A549 (cell line): ENCODE measurements around the gene PLEKHO1. TPM values are rescaled to one million over a fixed set of nuclear protein-coding genes. Genes with fewer than 3 reads are reported as not detected.

Source experiments
- polyA plus RNA-seq, 4 experiments: library from polyadenylated mRNA; depleted of rRNA in 3 of 4; stranded (reverse); fragments of >200 nt; fragmentation: RNase III in 1 of 4; extraction: RNeasy Plus Mini Kit Qiagen cat#74134 plus additional on column Dnase treatment in 1 of 4; gene quantifications; 2 replicates in 3 of 4; 3 replicates in 1 of 4; pipeline ENCODE4 v1.2.3, GENCODE V29; 2011 to 2017

The PLEKHO1 gene
- polyA plus RNA-seq, 2 of the 4 experiments (the other 2 are of a cell fraction), result 2.5 to 5.5 TPM

Other genes starting within 250 kb of the PLEKHO1 start
- gene SV2A, start 232.1 kb upstream of the PLEKHO1 start, polyA plus RNA-seq (2011; rRNA removed), result 0.04 and 0.05 TPM in 2 replicates
- 0.07 to 0.13 TPM (median 0.08 TPM) in 3 replicates for gene SV2A, start 232.1 kb upstream of the PLEKHO1 start, polyA plus RNA-seq (2017; fragmentation: RNase III; extraction: RNeasy Plus Mini Kit Qiagen cat#74134 plus additional on column Dnase treatment)
- 71.2 and 95.1 TPM in 2 replicates for gene SF3B4, start 222.1 kb upstream of the PLEKHO1 start, polyA plus RNA-seq (2011; rRNA removed)
- gene SF3B4, start 222.1 kb upstream of the PLEKHO1 start, polyA plus RNA-seq (2017; fragmentation: RNase III; extraction: RNeasy Plus Mini Kit Qiagen cat#74134 plus additional on column Dnase treatment), result 92.3 to 97.7 TPM (median 94.6 TPM) in 3 replicates
- gene MTMR11, start 213.0 kb upstream of the PLEKHO1 start, polyA plus RNA-seq (2011; rRNA removed), result 31.2 and 34.8 TPM in 2 replicates
- 10.9 to 16.2 TPM (median 14.5 TPM) in 3 replicates for gene MTMR11, start 213.0 kb upstream of the PLEKHO1 start, polyA plus RNA-seq (2017; fragmentation: RNase III; extraction: RNeasy Plus Mini Kit Qiagen cat#74134 plus additional on column Dnase treatment)
- 12.1 and 13.0 TPM in 2 replicates for gene OTUD7B, start 139.2 kb upstream of the PLEKHO1 start, polyA plus RNA-seq (2011; rRNA removed)
- 6.9 to 8.0 TPM (median 8.0 TPM) in 3 replicates for gene OTUD7B, start 139.2 kb upstream of the PLEKHO1 start, polyA plus RNA-seq (2017; fragmentation: RNase III; extraction: RNeasy Plus Mini Kit Qiagen cat#74134 plus additional on column Dnase treatment)
- gene VPS45, start 82.1 kb upstream of the PLEKHO1 start, polyA plus RNA-seq (2011; rRNA removed), result 45.0 and 49.7 TPM in 2 replicates
- 22.1 to 26.5 TPM (median 22.6 TPM) in 3 replicates for gene VPS45, start 82.1 kb upstream of the PLEKHO1 start, polyA plus RNA-seq (2017; fragmentation: RNase III; extraction: RNeasy Plus Mini Kit Qiagen cat#74134 plus additional on column Dnase treatment)
- gene ANP32E, start 86.2 kb downstream of the PLEKHO1 start, polyA plus RNA-seq (2011; rRNA removed), result 31.7 and 60.0 TPM in 2 replicates
- gene ANP32E, start 86.2 kb downstream of the PLEKHO1 start, polyA plus RNA-seq (2017; fragmentation: RNase III; extraction: RNeasy Plus Mini Kit Qiagen cat#74134 plus additional on column Dnase treatment), result 109 to 128 TPM (median 115 TPM) in 3 replicates
- gene CA14, start 107.9 kb downstream of the PLEKHO1 start, polyA plus RNA-seq (2011; rRNA removed), result not detected in 2 replicates
- not detected in 3 replicates for gene CA14, start 107.9 kb downstream of the PLEKHO1 start, polyA plus RNA-seq (2017; fragmentation: RNase III; extraction: RNeasy Plus Mini Kit Qiagen cat#74134 plus additional on column Dnase treatment)
- gene APH1A, start 119.1 kb downstream of the PLEKHO1 start, polyA plus RNA-seq (2011; rRNA removed), result 118 and 119 TPM in 2 replicates
- 99.4 to 111 TPM (median 109 TPM) in 3 replicates for gene APH1A, start 119.1 kb downstream of the PLEKHO1 start, polyA plus RNA-seq (2017; fragmentation: RNase III; extraction: RNeasy Plus Mini Kit Qiagen cat#74134 plus additional on column Dnase treatment)
- 0.16 and 0.19 TPM in 2 replicates for gene C1orf54, start 122.9 kb downstream of the PLEKHO1 start, polyA plus RNA-seq (2011; rRNA removed)
- 0.12 to 0.21 TPM (median 0.12 TPM) in 3 replicates for gene C1orf54, start 122.9 kb downstream of the PLEKHO1 start, polyA plus RNA-seq (2017; fragmentation: RNase III; extraction: RNeasy Plus Mini Kit Qiagen cat#74134 plus additional on column Dnase treatment)
- 1.3 and 1.4 TPM in 2 replicates for gene CIART, start 132.6 kb downstream of the PLEKHO1 start, polyA plus RNA-seq (2011; rRNA removed)
- gene CIART, start 132.6 kb downstream of the PLEKHO1 start, polyA plus RNA-seq (2017; fragmentation: RNase III; extraction: RNeasy Plus Mini Kit Qiagen cat#74134 plus additional on column Dnase treatment), result 0.28 to 0.59 TPM (median 0.48 TPM) in 3 replicates
- 72.6 and 95.7 TPM in 2 replicates for gene MRPS21, start 143.9 kb downstream of the PLEKHO1 start, polyA plus RNA-seq (2011; rRNA removed)
- gene MRPS21, start 143.9 kb downstream of the PLEKHO1 start, polyA plus RNA-seq (2017; fragmentation: RNase III; extraction: RNeasy Plus Mini Kit Qiagen cat#74134 plus additional on column Dnase treatment), result 113 to 114 TPM (median 113 TPM) in 3 replicates
- 87.2 and 92.6 TPM in 2 replicates for gene PRPF3, start 171.6 kb downstream of the PLEKHO1 start, polyA plus RNA-seq (2011; rRNA removed)
- 54.4 to 58.5 TPM (median 55.2 TPM) in 3 replicates for gene PRPF3, start 171.6 kb downstream of the PLEKHO1 start, polyA plus RNA-seq (2017; fragmentation: RNase III; extraction: RNeasy Plus Mini Kit Qiagen cat#74134 plus additional on column Dnase treatment)
- 20.8 and 21.1 TPM in 2 replicates for gene RPRD2, start 214.2 kb downstream of the PLEKHO1 start, polyA plus RNA-seq (2011; rRNA removed)
- 9.0 to 10.3 TPM (median 9.8 TPM) in 3 replicates for gene RPRD2, start 214.2 kb downstream of the PLEKHO1 start, polyA plus RNA-seq (2017; fragmentation: RNase III; extraction: RNeasy Plus Mini Kit Qiagen cat#74134 plus additional on column Dnase treatment)